ENCODE data around the gene MPEG1. TPM values are rescaled to one million over a fixed set of nuclear protein-coding genes. Genes with fewer than 3 reads are reported as not detected.

MPEG1 gene, protein sequence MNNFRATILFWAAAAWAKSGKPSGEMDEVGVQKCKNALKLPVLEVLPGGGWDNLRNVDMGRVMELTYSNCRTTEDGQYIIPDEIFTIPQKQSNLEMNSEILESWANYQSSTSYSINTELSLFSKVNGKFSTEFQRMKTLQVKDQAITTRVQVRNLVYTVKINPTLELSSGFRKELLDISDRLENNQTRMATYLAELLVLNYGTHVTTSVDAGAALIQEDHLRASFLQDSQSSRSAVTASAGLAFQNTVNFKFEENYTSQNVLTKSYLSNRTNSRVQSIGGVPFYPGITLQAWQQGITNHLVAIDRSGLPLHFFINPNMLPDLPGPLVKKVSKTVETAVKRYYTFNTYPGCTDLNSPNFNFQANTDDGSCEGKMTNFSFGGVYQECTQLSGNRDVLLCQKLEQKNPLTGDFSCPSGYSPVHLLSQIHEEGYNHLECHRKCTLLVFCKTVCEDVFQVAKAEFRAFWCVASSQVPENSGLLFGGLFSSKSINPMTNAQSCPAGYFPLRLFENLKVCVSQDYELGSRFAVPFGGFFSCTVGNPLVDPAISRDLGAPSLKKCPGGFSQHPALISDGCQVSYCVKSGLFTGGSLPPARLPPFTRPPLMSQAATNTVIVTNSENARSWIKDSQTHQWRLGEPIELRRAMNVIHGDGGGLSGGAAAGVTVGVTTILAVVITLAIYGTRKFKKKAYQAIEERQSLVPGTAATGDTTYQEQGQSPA
- 10 to 100 TPM; 29.8 to 32.1 TPM for total RNA-seq

DNA sequence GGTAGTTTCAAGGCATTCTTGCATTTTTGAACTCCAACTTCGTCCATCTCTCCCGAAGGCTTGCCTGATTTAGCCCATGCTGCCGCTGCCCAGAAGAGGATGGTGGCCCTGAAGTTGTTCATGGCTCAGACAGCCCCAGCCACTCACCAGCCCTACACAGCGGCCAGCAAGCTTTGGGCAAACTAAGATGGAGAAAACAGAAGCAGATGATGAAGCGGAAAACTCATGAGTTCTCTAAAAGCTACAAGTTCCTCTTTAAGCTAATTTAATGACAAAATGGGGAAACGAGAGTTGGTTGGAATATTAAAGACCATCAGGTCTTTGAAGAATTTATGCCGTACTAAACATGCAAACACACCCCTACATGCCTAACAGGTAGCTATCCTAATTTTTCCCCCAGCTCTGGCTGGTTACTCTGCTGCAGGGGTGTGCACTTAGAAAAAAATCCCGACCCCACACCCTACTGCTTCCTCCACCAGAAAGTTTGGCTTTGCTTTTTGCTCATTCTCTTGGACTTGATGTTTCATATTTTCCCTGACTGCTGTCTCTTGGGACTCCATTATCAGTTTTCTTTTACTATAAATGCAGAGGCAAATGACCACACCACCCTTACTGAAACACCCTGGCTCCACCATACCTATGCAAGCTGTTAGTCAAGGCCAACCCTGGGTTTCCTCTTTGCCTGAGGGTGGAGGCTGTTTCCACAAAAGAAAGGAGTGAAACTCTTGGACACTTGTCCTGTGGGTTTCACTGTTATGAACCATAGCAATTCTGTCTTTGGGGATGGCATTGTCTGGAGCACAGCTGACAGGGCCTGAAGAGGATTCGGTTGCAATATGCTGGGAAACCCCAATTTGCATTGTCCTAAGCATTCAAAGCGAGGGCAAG lies at the start of gene MPEG1:
MPEG1 (minus strand) TSS at position 184 of the 888 bp plus-strand sequence; CDS start at position 122, 62 bp downstream.
- ATAC-seq (ENCODE audit: insufficient number of reproducible peaks, low FRiP score, low read depth) = no peak
- peak within 1 kb of the TSS; percentile 53 for H3K4me3 ChIP-seq
- H3K9me3 ChIP-seq = no peaks in the 10 kb centered on the region
- H3K27me3 ChIP-seq (replicated peaks; ENCODE audit: insufficient read depth) = no peaks in the 10 kb centered on the region
- no peaks in the 10 kb centered on the region for H3K36me3 ChIP-seq
- TF ChIP-seq, protein P1, sequence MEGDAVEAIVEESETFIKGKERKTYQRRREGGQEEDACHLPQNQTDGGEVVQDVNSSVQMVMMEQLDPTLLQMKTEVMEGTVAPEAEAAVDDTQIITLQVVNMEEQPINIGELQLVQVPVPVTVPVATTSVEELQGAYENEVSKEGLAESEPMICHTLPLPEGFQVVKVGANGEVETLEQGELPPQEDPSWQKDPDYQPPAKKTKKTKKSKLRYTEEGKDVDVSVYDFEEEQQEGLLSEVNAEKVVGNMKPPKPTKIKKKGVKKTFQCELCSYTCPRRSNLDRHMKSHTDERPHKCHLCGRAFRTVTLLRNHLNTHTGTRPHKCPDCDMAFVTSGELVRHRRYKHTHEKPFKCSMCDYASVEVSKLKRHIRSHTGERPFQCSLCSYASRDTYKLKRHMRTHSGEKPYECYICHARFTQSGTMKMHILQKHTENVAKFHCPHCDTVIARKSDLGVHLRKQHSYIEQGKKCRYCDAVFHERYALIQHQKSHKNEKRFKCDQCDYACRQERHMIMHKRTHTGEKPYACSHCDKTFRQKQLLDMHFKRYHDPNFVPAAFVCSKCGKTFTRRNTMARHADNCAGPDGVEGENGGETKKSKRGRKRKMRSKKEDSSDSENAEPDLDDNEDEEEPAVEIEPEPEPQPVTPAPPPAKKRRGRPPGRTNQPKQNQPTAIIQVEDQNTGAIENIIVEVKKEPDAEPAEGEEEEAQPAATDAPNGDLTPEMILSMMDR (IDR thresholded peaks at IDR 0.05) = no peak
- peaks cover 0 to 4% of the 10 kb centered on the region in 2 donors for H3K4me1 ChIP-seq (ENCODE audit: control insufficient read depth in 1 of 2, low read depth in 2 of 2)
- DNase-seq (ENCODE audit: low spot score) = no peak
- H3K27ac ChIP-seq = no peak within 1 kb of the TSS

DNA sequence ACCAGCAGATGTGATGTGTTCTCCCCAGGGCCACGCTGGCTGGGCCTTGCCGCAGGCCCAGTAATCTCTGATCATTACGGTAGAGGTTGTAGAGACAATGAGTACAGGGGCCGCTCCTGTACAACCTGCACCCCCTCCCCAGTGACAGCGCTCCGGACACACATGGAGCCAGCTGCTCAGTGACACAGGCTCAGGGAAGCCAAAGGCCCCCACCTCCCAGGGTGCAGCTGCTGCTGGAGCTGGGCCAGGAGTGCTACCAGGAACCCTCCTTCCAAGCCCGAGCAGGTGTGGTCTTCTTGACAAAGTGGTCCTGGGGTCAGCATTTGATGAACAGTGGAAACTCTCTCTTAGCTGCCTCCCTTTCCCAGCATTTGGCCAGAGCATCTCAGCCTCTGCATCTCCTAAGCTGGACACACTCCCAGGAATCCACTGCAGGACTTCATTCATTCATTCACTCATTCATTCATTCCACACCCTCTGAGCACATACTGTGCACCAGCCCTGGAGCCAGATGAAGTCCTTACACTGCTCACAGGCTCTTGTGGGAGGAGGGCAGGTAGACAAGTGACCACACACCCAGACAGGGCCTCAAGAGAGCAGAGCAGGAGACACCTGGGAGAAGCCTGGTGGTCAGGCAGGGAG lies 49.6 kb upstream of the MPEG1 start:
- DNase-seq (ENCODE audit: low spot score) (no peak), ATAC-seq (ENCODE audit: insufficient number of reproducible peaks, low FRiP score, low read depth) (no peak)
- TF ChIP-seq, protein P1 (IDR thresholded peaks at IDR 0.05) = no peak
- Histone ChIP-seq H3K4me3 (no peak overlapping the region), H3K27me3 (replicated peaks; ENCODE audit: insufficient read depth) (no peaks in the 10 kb centered on the region), H3K9me3 (no peaks in the 10 kb centered on the region), H3K27ac (no peak overlapping the region), H3K36me3 (no peaks in the 10 kb centered on the region), H3K4me1 (ENCODE audit: control insufficient read depth in 1 of 2, low read depth in 2 of 2) (no peaks in the 10 kb centered on the region)

DNA sequence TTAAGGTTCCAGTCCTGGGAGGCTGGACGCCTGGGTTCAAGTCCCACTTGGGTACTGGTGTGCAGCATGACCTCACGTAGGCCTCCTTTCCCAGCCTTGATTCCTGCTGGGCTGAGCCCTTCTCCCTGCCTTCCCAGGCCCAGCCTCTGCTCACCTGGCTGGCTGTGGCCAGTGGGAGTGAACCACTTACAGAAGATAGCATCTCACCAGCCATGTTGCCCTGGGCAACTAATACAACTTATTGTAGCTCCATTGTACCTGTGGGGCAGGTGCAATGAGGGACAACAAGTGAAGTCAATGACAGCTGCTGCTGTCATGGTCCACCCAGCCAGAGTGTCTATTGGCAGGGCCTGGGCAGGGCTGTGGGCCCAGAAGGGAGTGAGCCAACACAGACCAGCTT lies 48.4 kb upstream of the MPEG1 start:
- H3K27ac ChIP-seq = no peak overlapping the region
- no peaks in the 10 kb centered on the region for H3K27me3 ChIP-seq (replicated peaks; ENCODE audit: insufficient read depth)
- no peak for DNase-seq (ENCODE audit: low spot score)
- no peaks in the 10 kb centered on the region for H3K4me1 ChIP-seq (ENCODE audit: control insufficient read depth in 1 of 2, low read depth in 2 of 2)
- TF ChIP-seq, protein P1 (IDR thresholded peaks at IDR 0.05) = no peak
- no peak overlapping the region for H3K4me3 ChIP-seq
- no peaks in the 10 kb centered on the region for H3K36me3 ChIP-seq
- H3K9me3 ChIP-seq = no peaks in the 10 kb centered on the region
- no peak for ATAC-seq (ENCODE audit: insufficient number of reproducible peaks, low FRiP score, low read depth)

DNA sequence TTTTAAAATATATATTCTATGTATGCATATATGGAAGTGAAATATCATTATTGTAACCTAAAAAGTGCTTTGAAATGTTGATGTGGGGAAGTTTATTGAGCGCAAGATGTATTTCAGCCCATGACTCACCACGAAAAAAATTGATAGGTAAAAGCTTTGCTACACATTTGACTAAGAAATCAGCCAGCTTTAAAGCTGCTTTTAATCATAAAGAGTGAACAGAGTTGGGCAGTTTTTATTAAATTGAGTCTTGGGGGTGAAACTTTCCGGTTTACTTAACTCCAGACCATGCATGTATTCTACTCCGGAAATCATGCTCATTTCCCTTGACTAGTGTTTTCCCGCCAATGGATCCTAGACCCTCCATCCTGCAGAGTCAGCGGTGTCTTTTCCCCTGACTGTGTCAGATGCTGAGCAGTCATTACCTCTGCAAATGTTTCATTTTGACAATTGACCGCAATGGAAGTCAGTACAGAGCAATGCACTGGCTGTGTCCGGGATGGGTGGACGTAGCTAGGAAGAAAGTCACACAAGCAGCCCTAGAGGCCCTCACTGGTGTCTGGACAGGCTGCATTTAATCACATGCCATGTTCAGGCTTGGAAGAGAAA lies 47.2 kb upstream of the MPEG1 start:
- no peak for DNase-seq (ENCODE audit: low spot score)
- Histone ChIP-seq H3K4me3 (no peak overlapping the region), H3K36me3 (no peaks in the 10 kb centered on the region), H3K27ac (no peak overlapping the region), H3K27me3 (replicated peaks; ENCODE audit: insufficient read depth) (no peaks in the 10 kb centered on the region), H3K4me1 (ENCODE audit: control insufficient read depth in 1 of 2, low read depth in 2 of 2) (no peaks in the 10 kb centered on the region), H3K9me3 (no peaks in the 10 kb centered on the region)
- no peak for ATAC-seq (ENCODE audit: insufficient number of reproducible peaks, low FRiP score, low read depth)
- TF ChIP-seq, protein P1 (IDR thresholded peaks at IDR 0.05) = no peak
